Endothelial cell of hepatic sinusoid (primary cell): Measurements from ENCODE around the gene MEF2D.

Experiments used
- in situ Hi-C: cut with HindIII; loops from 2 replicates; pipeline ENCODE4 v1.10.0; 2017; ENCODE audit warnings: low sequenced_read_pairs

MEF2D gene

DNA sequence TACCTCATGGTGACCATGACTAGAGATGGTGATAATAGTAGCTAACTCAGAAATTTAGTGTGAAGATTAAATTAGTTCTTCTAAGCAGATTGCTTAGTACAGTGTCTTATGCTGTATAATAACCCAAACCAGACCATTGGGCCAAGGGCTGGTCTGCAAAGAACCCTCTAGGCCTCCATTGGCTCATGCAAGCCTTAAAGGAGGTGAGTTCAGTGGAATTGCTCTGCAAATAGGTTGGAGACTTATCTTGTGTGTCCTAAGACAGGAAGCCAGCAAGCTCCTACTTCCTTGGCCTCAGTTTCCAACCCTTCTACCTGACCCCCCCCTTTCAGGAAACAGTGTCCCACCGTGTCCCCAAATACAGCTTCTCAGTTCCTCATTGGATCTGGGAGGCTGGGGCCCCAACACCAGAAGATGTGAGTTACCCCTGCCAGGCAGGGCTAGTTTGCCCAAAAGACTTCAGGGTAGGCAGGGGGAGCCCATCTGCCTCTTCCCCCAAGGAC is 1.9 kb upstream of the MEF2D start:
- in situ Hi-C loops: no loop called here

DNA sequence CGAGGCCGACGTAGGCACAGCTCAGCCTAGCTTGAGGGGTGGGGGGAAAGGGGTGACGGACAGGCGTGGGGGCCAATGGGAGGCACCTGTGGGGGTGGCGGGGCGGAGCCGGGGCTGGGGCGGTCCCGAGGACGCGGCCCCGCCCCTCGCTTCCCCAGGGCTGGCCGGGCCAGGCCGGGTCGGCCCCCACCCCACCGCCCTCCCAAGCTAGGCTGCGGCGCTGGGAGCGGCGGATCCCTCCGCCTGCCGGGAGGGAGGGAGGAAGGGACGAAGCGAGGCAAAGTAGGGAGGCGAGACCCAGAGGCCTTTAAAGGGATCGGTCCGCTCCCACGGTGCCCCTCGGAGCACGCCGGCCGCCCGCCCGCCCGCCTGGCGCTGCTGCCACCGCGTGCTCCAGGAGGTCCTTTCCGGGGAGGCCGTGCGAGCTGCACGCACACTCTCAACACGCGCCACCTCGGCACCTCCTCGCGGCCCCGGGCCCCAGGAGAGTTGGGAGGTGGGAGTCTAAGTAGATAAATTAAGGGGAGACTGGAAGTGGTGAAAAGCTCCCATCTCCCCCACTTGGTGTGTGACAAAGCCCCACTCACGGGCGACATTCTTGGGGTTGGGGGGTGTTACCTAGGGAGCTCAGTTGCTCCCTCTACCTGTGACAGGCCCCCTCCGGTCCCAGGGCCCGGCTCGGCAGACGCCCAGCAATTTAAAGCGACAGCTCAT is 375 bp upstream of the MEF2D start:
- in situ Hi-C loops: no loop called here

DNA sequence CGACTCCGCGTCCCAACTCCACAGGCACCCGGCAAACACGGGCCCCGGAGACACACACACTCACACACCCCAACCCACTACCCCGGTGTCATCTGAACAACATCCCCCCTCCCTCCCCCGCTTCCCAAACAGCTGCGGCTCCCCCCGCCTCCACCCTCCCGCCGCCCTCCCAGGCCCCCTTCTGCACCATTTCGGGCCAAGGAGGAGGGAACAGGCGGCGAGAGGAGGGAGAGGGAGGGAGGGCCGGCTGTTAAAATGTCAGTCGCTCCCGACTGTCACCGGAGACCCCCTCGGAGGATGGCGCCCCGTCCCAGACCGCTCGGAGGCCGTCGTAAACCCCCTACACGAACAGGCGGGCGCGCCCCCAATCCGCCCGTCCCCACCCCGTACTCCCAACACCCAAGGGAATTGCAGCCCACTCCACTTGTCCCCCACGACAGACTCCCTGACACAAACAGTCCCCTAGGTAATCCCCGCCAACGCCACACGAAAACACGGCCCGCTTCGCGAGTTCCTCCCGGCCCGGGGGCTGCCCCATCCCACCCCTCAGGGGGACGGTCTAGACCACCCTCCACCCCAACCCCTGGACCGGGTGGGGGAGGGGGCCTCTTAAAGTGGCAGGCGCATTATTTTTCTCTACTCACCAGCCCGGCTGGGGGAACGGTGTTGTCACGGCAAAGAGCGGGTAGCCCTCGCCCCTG is 583 bp downstream of the MEF2D start:
- in situ Hi-C loops: loop anchor here (5.0 kb wide), 2 partner anchors 87 to 98 kb away; no protein-coding TSS in a partner anchor

DNA sequence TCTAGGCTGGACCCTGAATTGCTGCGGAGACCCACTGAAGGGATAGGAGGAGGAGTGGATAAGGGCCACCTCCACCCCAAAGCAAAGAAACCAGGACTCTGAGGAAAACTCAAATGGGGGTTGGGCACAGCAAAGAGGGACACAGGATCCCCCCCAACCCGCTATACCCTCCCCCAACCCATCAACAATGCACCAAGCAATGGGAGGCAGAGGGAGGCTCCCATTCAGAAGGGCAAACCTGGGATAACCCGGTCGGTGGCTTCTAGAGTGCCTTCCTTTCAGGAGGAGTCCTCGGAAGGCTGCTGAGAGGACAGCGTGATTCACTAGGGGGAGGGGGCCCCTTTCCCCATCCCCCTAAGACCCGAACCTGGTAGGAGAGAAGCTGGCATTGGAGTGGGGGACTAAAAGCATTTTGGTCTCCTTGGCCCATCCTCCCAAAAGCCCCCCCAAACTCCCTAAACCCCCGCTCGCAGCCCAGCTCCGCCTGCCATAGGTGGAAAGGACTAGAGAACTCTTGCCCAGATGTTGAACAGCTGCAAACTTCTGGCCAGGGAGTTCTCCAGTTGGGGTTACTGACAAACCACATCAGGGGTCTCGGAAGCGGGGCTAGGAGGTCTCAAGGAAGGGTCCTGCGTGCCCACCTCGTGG is 1.3 kb downstream of the MEF2D start:
- in situ Hi-C loops: loop anchor here (5.0 kb wide), 2 partner anchors 88 to 97 kb away; no protein-coding TSS in a partner anchor

DNA sequence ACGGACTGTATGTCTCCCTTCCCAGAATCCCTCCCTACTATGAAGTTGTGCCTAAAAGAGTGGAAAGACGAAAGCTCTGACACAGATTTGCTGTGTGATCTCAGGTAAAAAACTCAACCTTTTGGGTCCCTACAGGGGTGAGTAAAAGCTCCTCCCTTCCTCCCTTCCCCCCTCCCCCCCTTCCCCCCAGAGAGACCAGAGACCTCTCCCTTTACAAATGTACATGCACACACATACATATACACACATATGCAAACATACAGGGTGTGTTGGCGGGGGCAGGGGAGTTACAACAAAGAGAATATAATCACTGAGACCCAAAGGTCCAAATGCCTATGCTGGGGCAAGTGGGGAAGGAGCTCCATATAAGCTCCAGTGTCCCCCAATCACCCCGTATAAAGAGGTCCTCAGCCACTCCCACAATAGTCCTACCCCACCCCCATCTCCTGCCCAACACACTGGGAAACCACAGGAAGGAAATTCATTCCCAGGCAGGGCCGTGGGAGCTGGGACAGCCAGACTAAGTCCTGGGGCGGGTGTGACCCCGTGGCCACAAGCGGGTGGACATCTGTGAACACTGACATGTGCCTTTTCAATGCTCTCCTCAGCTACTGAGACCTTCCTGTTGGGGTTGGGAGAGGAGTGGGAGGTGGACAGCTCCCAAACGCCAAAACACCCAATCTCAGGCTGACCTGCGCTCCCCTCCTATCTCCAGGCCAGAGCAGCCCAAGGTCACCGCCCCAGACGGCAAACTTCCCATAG is 2.0 kb downstream of the MEF2D start:
- in situ Hi-C loops: loop anchor here (5.0 kb wide), 2 partner anchors 89 to 96 kb away; no protein-coding TSS in a partner anchor

DNA sequence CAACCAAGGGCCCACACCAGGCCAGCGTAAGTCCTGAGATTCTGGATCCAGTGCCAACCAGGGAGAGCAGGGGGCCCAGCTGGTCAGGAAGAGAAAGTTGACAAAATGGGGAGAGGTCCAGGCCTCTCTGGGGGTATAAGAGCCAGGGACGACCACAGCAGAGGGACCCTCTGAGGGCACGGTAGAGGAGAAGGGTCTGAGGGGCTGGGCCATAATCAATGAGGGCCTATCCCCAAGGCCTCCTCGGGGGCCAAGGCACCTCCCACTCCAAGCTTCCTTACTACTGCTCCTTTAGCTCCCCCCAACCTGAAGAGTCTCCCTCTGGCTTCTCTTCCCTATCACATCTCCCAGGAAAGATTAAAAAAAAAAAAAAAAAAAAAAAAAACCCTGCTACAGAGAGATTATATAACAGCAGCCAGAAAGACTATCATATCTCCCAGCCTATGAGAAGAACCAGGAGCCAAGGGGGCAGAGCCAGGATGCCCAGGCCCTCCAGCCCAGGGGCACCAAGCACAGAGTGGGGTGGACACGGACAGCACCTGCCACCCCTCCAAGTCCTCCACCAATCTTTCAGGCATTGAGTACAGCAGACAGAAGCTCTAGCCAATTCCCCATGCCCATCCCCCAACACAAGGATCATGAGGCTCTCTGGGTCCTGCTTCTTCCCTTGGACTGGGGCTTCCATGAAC is 2.7 kb downstream of the MEF2D start:
- in situ Hi-C loops: loop anchor here (5.0 kb wide), 2 partner anchors 89 to 96 kb away; no protein-coding TSS in a partner anchor

DNA sequence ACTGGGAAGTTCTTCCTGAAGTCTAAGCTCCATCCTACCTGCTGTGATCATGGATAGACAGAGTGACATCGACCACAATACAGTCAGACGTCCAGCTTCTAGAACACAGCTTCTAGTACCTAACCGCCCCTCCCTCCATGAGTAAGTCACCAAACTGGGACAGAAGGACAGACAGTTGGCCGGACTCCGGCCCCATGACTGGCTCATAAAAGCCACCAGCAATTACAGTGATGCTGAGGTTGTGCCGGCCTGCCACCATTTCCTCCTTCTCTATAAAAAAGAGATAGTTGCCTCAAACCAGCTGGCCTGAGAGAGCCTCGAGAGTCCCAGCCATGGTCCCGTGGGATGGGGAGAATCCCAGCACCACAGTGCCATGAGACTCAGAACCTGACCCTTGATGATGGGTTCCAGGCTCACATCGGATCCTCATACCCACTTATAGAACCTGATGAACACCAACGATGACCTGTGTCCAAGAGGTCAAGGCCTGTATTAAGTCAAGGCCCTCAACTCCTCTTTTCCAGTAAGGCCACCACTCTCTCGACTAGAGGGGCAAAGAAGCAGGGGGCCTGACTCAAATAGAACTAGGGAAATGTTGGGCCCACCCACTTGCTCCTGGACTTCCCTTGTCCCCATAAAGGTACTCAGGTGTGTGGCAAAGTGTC is 3.4 kb downstream of the MEF2D start:
- in situ Hi-C loops: loop anchor here (5.0 kb wide), 2 partner anchors 90 to 95 kb away; no protein-coding TSS in a partner anchor

DNA sequence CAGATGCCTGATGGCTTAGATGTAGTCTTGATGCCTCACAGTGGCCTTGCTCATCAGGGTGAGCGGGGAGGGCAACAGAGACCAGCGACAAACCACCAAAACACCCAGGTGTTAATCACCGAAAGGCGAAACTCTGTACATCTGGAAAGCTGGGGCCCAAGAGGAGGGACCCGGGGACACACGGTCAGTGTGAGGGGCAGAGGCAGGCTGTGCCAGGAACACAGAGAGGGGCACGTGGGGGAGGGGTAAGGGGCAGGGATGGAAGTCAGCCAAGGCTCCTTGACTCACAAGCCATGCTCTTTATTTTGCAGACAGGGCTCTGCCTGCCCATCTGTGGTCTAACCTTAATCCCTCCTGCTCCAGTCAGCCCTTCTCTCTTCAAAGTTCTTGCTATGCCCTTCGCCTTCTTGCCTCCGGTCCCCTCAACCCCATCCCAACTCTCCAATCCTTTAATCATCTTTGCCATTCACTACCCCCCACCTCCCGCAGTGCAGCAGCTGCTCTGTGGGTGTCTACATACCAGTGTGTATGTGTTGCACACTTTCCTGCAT is 4.3 kb downstream of the MEF2D start:
- in situ Hi-C loops: loop anchor here (5.0 kb wide), 2 partner anchors 91 to 94 kb away; no protein-coding TSS in a partner anchor

DNA sequence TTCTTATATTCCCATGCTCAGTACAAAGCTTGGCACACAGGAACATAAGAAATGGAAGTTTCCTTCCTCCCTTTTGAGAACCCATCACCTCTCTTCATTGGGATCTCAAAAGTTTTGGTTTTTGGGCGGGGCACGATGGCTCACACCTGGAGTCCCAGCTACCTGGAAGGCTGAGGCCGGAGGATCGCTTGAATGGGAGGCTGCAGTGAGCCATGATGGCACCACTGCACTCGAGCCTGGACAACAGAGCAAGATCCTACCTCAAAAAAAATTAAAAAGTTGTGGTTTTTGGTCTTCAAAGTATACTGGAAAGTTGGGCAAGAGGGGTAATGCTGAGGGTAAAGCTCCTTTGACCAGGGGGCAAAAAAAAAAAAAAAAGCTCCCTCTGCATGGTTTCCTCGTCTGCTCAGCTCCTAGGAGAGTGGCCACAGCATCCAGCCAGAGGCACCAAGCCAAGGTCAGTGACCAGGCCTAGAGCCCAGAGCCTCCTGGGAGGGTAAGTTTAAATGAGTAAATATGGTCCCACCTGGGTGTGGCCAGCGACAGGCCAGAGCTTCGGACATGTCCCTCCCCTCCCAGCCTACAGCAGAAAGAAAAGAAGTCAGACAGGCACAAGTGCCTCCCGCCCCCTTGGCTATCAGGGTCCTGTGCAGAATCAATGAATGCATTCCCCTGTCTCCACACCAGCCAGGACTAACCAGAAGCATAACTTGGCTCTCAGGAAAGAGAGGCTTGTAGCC is 5.0 kb downstream of the MEF2D start:
- in situ Hi-C loops: loop anchor here (5.0 kb wide), 2 partner anchors 92 to 93 kb away; no protein-coding TSS in a partner anchor

DNA sequence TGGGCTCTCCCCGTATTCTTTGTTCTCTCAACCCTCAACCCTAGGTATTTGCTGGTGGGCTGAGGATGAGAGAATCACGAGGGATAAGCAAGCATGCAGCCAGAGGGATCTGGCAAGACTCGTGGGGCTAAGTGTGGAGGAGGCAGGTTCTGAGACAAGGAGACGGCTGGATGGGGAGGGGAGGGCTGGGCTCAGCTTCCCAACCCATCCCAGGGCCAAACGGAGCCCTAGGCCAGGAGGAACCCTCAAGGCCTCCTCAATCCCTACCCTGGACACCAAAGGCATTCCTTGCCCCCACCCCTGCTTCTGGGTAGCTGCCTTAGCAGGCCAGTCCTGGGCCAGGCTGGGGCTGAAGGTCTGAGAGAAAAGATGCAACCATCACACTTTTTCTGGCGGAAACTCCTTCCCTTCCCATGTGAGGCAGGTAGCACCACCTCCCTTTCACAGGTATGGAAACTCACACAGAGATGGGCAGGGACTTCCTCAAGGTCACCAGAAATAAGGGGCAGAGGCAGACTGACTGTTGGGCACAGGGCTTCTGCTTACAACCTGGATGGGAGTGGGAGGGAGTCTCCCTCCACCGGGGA is 6.2 kb downstream of the MEF2D start:
- in situ Hi-C loops: no loop called here

DNA sequence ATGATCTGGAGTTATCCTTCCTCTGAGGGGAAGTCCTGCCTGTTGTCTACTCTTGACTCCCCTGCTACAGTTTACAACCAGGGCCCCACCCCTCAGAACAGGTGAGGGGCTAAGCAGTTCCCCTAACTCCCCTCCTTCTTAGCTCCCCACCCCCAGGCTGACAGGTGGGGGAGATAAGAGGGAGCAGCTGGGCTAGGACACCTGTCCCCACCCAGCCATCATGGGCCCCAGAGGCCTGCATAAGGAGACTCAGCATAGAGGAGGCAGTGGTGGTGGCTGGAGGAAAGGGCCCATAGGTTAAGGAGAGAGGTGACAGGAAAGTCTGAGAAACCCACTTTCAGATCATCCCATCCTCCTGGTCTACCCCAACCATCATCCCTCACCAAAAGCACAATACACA is 6.8 kb downstream of the MEF2D start:
- in situ Hi-C loops: no loop called here

DNA sequence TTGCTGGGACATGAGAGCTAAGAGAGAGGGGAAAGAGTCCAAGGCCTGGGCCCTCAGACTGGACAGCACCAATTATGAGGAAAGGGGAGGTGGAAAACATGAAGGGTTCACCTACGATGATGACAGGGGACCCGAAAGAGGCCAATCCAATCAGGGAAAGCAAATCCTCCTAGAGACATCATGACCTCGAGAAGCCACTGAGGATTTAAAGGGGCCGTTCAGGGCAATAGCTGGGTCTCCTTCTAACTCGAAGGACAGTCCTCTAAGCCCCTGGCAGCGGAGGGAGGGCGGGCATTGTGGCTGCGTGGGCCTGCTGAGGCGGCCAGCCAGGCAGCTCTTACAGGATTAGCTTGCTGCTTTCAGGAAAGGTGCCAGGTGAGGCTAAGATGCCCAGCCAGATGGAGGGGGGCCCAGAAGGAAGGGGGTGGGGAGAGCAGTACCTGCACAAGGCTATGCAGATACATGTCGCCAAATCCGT is 7.4 kb downstream of the MEF2D start:
- in situ Hi-C loops: no loop called here

DNA sequence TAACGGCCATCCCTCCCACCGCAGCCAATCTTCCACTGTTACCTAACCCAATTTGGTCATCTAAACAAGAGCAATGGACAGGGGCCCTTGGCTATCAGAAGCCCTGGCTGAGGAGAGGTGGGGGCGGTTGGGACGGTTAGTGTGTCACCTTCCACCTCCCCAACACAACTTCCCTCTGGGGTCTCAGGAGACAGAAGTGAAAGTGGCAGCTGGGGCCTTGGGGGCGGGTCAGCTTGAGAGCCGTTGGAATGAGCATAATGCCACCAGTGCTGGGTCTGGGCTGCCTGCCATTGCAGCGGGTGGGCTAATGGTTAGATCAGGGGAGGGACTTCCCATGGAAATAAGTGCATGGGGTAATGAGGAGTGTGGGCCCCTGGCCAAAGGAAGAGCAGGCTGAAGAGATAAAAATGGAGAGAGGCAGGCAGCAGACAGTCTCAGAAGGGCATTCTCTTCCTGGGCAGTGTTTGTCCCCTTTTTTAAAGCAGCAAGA is 7.9 kb downstream of the MEF2D start:
- in situ Hi-C loops: no loop called here

DNA sequence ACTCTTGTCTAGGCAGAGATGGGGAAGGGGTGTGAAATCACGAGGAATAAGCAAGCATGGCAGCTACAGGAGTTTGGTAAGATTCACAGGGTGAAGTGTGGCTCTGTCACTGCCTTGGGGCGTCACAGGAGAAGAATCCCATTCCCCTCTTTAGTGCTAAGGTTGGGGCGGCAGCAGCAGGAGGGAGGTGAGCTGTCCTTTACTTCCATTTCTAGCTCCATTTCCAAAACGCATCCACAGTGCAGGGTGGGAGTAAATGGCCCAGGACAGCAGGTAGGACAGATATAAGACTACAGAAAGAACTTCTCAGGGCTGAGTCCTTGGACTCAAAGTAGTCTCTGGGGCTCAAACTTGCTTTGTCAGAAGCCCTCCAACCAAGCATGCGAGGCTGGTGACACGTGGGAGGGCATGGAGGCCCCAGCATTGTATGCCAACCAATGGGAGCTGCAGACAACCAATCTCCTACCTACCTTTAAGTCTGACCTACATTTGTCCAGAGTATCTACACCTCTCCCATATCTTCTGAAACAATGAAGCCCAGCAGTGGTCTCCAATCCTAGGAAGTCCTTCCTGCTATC is 8.5 kb downstream of the MEF2D start:
- in situ Hi-C loops: no loop called here

DNA sequence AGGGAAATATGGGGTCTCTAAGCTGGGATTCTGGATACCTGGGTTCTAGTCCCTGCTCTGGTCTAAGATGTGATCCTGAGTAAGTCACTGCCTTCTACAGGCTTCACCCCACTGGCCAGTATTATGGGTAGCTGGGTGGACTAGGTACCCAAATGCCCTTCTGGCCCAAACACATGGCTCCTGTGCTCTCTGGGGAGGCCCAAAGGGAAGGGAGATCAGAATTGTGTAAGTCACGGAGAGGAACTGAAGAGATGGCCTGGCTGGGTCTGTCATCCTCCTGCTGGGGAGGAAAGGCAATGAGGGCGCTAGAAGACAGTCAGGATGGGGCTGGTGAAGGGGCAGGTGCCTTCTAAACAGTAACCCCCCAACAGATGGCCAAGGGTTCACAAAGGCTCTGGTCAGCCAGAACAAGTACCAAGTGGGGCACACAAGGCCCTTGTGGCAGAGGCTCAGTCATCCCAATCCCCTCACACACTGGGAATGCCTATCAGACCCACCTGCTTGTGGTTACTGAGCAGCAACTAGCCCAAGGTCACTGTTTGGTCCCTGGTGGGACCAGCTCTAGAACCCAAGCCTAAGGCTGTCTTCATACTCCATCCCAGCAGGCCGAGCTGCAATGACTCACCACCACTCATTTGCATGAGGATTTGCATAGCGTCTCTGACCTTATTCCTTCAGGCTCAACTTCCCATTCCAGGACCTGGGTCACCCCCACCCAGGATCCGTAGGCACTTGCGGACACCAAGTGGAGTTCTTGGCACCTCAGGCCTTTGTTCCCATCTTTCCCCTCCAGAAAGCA is 9.2 kb downstream of the MEF2D start:
- in situ Hi-C loops: no loop called here

DNA sequence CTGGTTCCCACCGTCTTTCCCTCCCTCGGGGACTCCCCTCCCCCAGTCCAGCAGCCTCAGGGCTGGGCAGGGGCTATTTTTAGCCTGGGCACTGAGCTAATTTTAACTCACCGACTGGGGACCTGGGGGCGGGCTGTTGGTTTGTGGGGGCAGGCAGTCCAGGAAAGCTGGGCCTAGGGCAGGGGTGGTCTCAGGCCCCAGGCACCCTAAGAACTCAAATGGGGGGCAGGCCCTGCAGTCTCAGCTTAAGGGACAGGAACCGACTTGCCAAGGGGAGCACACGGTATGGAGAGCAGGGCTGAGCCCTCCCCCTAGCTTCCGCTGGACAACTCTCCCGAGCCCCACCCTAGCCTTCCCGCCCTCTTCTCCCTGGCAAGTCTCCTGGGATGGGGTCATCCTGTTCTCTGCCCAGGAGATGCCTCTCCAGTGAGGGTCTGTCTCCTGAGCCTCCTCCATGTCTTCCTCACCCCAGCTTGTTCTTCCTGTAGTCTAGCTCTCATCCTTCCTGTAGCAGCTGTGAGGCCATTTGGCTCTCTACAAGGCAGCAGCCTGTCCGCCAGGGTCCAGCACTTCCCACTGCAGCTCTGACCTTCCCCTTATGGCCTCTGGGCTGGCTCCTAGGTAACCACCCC is 10.1 kb downstream of the MEF2D start:
- in situ Hi-C loops: no loop called here
